T-helper 22 cell (primary cell): Measurements from ENCODE around the gene RNU1-3.
"Not testable (repeated sequence)": the region's sequence is repeated elsewhere in the genome, so short reads cannot be mapped to it uniquely, and the experiment has no call there.

Experiments used
- DNase-seq: peaks from one replicate; pipeline ENCODE4 v3.0.0-alpha.2; 2020; ENCODE audit warnings: low read depth

The RNU1-3 gene

GRCh38 chr1:16666502-16667413, at the start of gene RNU1-3:
RNU1-3 (minus strand) TSS chr1:16666948.
- not testable (repeated sequence) for DNase-seq

DNA sequence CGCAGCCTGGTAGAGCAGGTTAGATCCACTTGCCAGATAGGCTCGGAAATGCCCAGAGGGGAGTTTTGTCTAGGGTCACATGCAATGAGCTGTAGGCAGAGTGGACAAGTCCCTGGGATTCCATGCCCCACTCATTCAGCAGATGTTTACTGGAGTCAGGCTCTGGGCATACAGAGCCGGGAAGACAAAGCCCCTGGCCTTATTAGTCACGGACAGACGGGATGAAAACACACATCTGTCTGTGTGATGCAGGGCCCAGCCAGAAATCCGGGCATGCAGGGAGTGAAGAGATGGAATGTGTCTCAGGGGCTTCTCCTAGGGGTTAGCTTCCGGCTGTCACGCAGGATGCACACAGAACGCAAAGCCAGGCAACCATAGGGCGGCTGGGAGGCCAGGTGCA, 46.7 kb upstream of the RNU1-3 start:
- DNase-seq: not testable (repeated sequence)

DNA sequence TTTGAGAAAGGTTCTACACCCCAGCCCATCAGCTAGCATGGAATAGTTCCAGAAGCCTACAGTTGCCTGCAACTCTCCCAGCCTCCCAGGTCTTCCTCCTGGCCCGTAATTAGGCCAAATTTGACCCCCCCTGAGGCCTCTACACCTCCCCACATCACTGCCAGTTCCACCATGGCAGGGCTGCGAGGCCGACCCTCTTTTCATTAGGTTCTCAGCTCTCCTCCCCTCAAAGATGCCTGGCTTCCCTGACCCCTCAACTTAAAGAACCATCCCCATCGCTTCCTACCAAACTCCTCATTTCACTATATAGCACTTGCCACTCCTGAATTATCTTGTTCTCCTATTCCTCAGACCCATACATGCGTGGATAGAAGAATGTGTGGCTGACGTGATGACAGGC, 46.2 kb upstream of the RNU1-3 start:
- not testable (repeated sequence) for DNase-seq

DNA sequence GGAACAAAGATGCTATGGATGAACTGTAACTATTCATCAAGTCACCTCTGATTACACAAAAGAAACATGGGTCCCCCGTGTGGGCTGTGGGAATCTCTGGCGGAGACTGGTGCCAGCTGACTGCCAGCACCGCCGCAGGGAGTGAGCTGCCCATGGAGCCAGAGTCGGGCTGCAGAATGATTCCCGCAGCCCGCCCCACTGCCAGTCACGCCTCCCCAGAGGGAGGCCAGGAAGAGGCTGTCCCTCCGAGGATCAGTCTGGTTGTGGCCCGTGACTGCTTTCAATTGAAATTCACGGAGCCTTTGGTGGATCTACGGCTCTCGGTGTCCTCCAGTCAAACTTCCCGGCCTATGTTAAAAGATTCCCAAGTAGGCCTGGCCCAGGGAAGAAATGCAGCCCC, 45.8 kb upstream of the RNU1-3 start:
- DNase-seq: not testable (repeated sequence)

DNA sequence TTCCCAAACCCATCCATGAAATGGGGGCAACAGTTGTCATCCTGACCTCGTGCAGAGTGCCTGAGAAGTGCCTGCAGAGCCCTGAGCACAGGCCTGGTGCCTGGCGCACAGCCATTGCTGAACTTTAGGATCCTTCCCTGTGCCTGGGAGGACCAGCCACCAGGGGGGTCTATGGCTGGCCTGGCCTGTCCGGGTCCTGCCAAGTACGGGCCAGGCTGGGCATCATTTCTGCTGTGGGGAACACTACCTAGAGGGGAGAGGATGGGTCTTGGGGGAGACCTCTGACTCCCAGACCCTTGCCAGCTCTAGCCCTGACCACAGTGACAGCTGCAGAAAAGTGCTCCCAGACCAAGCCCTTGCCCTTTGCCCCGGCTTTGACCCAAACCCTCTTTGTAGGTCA, 45.4 kb upstream of the RNU1-3 start:
- not testable (repeated sequence) for DNase-seq

- not testable (repeated sequence) for DNase-seq
Measured at GRCh38 chr1:16710618-16711017, 43.9 kb upstream of the RNU1-3 start.

DNA sequence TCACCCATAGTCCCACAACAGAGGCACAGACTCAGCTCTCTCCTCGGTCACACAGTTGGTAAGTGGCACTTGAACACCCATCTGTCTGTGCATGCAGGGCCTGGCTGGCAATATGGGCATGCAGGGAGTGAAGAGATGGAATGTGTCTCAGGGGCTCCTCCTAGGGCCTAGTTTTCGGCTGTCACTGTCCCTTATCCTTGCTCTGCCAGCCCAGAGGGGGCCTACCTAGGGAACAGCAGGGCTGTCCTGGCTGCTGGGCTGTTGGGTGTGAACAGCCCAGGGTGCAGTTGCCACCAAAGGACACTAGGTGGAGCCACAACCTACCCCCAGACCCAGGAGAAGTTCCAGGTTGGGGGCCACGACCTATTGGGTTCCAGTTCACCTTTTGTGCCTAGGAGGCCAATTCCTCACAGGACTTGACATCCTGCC, 42.9 kb upstream of the RNU1-3 start:
- DNase-seq: peak; percentile 41

- not testable (repeated sequence) for DNase-seq
Measured at GRCh38 chr1:16708704-16709103, 42.0 kb upstream of the RNU1-3 start.

DNA sequence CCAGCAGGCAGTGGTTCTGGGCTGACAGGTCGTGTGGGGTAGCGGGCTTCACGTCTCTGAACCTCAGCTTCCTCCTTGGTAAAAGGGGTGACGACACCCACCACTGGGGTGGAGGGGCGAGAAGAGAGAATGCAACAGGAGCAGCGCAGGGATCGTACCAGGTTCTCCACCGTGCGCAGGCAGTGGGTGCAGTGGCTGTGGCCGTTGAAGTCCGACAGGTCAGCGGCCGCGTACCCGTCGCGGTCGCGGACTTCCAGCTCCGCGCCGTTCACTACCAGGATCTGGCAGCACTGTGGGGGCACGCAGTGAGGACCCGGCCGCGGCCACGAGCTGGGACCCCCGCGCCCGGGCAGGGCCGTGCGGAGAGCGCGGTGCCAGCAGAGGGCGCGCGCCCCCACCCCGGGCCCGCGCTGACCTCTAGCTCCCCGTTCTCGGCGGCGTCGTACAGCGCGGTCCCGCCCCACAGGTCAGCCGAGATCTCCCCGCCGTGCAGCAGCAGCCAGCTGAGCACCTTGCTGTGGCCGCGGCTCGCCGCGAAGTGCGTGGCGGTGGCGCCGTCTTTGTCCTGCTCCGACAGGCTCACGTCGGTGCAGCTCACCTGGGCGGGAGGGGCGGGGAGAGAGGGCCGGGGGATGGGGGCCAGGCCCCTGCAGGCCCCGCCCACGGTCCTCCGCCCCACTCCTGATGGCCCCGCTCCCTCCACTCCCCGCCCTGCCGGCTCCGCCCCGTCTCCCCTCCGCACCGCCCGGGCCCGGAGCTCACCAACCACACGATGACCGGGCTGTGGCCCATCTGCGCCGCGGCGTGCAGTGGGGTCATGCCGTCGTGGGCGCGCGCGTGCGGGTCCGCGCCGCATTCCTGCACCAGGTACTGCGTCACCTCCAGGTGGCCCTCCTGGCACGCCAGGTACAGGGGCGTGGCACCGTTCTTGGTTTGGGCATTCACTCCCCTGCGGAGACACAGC, 40.7 kb upstream of the RNU1-3 start:
- not testable (repeated sequence) for DNase-seq

DNA sequence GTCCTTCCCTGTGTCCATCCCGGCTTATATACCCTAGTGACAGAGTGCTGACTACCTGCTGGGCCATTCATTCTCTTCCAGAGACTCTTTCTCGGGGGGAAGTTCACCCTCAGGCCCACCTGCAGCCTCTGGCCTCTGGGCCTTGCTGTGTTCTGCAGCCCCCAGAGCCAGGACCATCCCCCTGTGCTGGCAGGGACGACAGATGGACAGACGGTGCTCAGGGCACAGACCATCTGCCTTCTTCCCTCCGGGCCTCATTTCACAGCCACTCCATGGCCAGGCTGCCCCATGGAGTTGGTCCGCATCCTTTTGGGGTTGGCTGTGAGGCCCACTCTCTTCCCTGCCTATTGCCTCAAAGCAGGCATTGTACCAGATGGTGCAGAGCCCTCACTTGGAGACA, 39.6 kb upstream of the RNU1-3 start:
- not testable (repeated sequence) for DNase-seq

- not testable (repeated sequence) for DNase-seq
Measured at GRCh38 chr1:16704502-16705100, 37.9 kb upstream of the RNU1-3 start.

DNA sequence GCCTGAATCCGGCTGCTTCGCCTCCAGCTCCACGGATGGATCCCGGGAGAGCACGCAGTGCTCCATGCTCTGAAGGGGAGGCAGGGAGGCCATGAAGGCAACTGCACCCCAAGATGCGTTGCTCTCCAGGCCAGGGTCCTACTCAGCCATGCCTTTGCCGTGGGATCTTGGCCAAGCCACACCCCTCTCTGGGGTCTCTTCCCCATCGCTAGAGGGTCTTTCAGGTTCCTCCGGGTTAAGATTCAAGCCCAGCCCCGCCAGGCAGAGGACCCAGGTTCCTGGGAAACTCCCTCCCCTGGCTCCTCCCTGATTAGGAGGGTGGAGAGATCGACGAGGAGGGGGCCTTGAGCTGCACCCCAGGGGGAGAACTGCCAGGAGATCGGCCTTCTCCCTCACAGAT, 37.3 kb upstream of the RNU1-3 start:
- not testable (repeated sequence) for DNase-seq

GRCh38 chr1:16703602-16704001, 36.9 kb upstream of the RNU1-3 start:
- DNase-seq: not testable (repeated sequence)

GRCh38 chr1:16703141-16703540, 36.4 kb upstream of the RNU1-3 start:
- DNase-seq: not testable (repeated sequence)

GRCh38 chr1:16702280-16702679, 35.5 kb upstream of the RNU1-3 start:
- DNase-seq: not testable (repeated sequence)

GRCh38 chr1:16701189-16701588, 34.4 kb upstream of the RNU1-3 start:
- not testable (repeated sequence) for DNase-seq

- not testable (repeated sequence) for DNase-seq
Measured at GRCh38 chr1:16700138-16700895, 33.6 kb upstream of the RNU1-3 start.

- DNase-seq: not testable (repeated sequence)
Measured at GRCh38 chr1:16699440-16699839, 32.7 kb upstream of the RNU1-3 start.

DNA sequence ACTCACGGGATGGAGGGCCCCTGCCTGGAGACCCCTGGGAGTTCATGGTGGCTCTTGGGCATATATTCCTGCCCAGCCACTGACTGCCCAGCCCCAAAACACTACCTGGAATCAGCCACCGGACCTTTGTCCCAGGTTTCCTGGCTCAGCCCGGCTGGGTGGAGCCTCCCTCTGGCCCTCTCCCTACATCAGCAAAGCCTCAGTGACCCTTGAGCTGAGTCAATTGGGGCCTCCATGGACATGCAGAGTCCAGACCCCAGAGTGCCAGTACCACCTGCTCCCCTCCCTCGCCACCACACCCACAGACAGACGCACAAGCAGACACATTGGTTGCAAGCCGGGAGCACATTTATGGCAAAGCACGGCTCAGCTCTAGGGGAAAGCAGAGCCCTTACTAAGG, 30.4 kb upstream of the RNU1-3 start:
- not testable (repeated sequence) for DNase-seq

- DNase-seq: not testable (repeated sequence)
Measured at GRCh38 chr1:16696507-16697150, 29.9 kb upstream of the RNU1-3 start.

- DNase-seq: not testable (repeated sequence)
Measured at GRCh38 chr1:16694308-16694702, 27.6 kb upstream of the RNU1-3 start.
